ENCODE measurements around the gene ERC2. TPM values are rescaled to one million over a fixed set of nuclear protein-coding genes. Genes with fewer than 3 reads are reported as not detected.

Gene ERC2
- total RNA-seq, 1 donor = 0.36 TPM

DNA sequence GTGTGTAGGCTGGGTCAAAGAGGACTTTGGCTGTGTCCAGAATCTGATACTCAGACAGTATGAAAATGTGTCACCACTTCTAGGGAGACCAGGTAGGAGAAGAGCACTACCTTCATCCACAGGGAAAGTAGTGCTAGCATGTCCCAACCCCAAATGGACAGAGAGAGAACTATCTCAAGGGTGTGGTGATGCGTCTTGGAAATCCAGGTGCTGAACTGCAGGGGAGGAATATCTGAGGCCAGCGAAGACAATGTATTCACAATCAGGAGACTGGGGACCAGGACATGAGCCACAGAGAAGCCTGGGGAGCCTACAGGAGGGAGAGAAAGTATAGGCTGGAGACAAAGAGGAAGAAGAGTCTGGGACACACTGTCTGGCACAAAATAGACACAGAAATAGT, 829.1 kb downstream of the ERC2 start:
- H3K4me3 ChIP-seq (ENCODE audit: insufficient read depth, low read length) = no peak overlapping the region
- H2AFZ ChIP-seq (ENCODE audit: low read length) = no peak overlapping the region
- no peak for DNase-seq (ENCODE audit: insufficient read length, low spot score, missing footprints)
- no peak overlapping the region for H3K27ac ChIP-seq (ENCODE audit: low read depth, low read length)
- peaks cover 8% of the 10 kb centered on the region for H3K27me3 ChIP-seq (ENCODE audit: insufficient read depth, low read length)
- no peak overlapping the region for H3K4me2 ChIP-seq (ENCODE audit: insufficient read depth, low read length)
- no peaks in the 10 kb centered on the region for H3K36me3 ChIP-seq (ENCODE audit: insufficient read depth, low read length)
- H3K79me2 ChIP-seq (ENCODE audit: insufficient read depth, low read length) = no peaks in the 10 kb centered on the region
- no peaks in the 10 kb centered on the region for H4K20me1 ChIP-seq (ENCODE audit: insufficient read depth, low read length)
- H3K9me3 ChIP-seq (ENCODE audit: low read depth, low read length) = no peaks in the 10 kb centered on the region
- TF ChIP-seq, protein P1, sequence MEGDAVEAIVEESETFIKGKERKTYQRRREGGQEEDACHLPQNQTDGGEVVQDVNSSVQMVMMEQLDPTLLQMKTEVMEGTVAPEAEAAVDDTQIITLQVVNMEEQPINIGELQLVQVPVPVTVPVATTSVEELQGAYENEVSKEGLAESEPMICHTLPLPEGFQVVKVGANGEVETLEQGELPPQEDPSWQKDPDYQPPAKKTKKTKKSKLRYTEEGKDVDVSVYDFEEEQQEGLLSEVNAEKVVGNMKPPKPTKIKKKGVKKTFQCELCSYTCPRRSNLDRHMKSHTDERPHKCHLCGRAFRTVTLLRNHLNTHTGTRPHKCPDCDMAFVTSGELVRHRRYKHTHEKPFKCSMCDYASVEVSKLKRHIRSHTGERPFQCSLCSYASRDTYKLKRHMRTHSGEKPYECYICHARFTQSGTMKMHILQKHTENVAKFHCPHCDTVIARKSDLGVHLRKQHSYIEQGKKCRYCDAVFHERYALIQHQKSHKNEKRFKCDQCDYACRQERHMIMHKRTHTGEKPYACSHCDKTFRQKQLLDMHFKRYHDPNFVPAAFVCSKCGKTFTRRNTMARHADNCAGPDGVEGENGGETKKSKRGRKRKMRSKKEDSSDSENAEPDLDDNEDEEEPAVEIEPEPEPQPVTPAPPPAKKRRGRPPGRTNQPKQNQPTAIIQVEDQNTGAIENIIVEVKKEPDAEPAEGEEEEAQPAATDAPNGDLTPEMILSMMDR (IDR thresholded peaks at IDR 0.05; ENCODE audit: extremely low read depth, low read depth, low read length) = no peak
- H3K4me1 ChIP-seq (ENCODE audit: insufficient read depth, low read length) = peaks cover 4% of the 10 kb centered on the region

DNA sequence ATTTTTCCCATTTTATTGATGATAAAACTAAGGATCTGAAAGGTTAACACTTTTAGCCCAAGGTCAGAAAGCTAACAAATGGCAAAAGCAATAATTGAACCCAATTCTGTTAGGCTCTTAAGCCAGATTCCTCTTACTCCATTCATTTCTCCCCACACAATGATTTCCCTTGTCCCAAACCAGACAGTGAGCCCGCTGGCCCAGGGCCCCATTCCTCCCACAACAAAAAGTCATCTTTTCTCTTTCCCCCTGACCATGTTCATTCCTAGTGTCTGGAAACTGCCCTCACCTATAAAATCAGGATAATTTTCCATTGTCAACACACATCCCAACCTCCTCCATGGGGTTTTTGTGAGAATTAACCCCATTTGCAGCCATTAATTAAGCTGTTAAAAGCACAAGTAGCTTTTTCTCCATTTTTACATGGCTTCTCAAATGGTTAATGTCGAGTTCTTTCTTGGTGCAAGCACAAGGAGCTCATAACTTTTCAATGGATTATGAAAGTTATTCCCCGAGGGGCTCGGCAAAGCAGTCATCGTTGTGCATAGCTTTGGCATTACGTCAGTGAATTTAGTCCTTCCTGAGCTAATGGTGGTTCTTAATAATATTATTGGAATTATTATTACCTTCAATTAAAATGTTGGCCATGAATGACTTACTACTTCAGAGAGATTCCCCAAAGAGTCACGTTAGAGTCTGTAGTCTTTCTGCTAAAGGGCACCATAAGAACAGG, 830.2 kb downstream of the ERC2 start:
- H2AFZ ChIP-seq (ENCODE audit: low read length) = no peak overlapping the region
- no peak overlapping the region for H3K27ac ChIP-seq (ENCODE audit: low read depth, low read length)
- H3K4me2 ChIP-seq (ENCODE audit: insufficient read depth, low read length) = no peak overlapping the region
- DNase-seq (ENCODE audit: insufficient read length, low spot score, missing footprints) = no peak
- no peaks in the 10 kb centered on the region for H4K20me1 ChIP-seq (ENCODE audit: insufficient read depth, low read length)
- peaks cover 8% of the 10 kb centered on the region for H3K27me3 ChIP-seq (ENCODE audit: insufficient read depth, low read length)
- H3K9me3 ChIP-seq (ENCODE audit: low read depth, low read length) = no peaks in the 10 kb centered on the region
- peaks cover 4% of the 10 kb centered on the region for H3K4me1 ChIP-seq (ENCODE audit: insufficient read depth, low read length)
- H3K4me3 ChIP-seq (ENCODE audit: insufficient read depth, low read length) = no peak overlapping the region
- H3K36me3 ChIP-seq (ENCODE audit: insufficient read depth, low read length) = no peaks in the 10 kb centered on the region
- TF ChIP-seq, protein P1 (IDR thresholded peaks at IDR 0.05; ENCODE audit: extremely low read depth, low read depth, low read length) = no peak
- no peaks in the 10 kb centered on the region for H3K79me2 ChIP-seq (ENCODE audit: insufficient read depth, low read length)

DNA sequence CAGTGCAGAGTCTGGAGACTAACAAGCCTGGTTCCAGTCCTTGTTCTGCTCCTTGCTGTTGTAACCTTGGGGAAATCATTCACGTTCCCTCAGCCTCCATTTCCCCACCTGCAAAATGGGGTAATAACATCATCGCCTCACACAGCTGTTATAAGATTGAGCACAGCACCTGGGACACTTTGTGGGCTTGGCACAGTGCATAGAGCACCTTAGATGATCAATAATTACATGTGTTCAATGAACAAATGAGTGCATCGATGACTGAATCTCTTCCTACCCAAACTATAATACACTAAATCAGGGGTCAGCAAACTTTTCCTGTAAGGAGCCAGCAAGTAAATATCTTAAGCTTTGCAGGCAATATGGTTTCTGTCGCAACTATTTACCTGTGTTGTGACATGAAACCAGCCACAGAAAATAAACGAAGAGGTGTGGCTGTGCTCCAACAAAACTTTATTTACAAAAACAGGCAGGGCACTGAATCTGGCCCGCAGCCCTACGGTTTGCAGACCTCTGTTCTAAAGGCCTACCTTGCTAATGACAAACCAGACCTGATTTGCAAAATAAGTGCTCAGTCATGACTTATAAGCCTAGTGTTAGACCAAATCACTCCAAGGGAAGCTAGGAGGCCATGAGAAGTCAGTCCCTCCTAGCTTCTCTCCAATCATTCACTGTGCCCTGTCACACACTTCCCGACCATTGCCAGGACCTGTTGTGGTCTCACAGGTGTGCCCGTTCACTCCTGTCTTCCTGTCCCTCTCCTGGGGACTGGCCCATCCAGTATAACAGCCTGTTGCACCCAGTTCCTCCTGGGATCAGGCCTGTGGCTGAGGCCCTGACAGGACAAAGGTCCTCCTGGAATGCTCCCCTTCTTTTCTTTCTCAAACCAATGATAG, 831.7 kb downstream of the ERC2 start:
- Histone ChIP-seq H3K27me3 (ENCODE audit: insufficient read depth, low read length) (peaks cover 8% of the 10 kb centered on the region), H3K4me1 (ENCODE audit: insufficient read depth, low read length) (no peaks in the 10 kb centered on the region), H4K20me1 (ENCODE audit: insufficient read depth, low read length) (no peaks in the 10 kb centered on the region), H3K4me2 (ENCODE audit: insufficient read depth, low read length) (no peak overlapping the region), H3K36me3 (ENCODE audit: insufficient read depth, low read length) (no peaks in the 10 kb centered on the region), H2AFZ (ENCODE audit: low read length) (no peak overlapping the region), H3K4me3 (ENCODE audit: insufficient read depth, low read length) (no peak overlapping the region), H3K79me2 (ENCODE audit: insufficient read depth, low read length) (no peaks in the 10 kb centered on the region), H3K27ac (ENCODE audit: low read depth, low read length) (no peak overlapping the region), H3K9me3 (ENCODE audit: low read depth, low read length) (no peaks in the 10 kb centered on the region)
- TF ChIP-seq, protein P1 (IDR thresholded peaks at IDR 0.05; ENCODE audit: extremely low read depth, low read depth, low read length) = no peak
- no peak for DNase-seq (ENCODE audit: insufficient read length, low spot score, missing footprints)

DNA sequence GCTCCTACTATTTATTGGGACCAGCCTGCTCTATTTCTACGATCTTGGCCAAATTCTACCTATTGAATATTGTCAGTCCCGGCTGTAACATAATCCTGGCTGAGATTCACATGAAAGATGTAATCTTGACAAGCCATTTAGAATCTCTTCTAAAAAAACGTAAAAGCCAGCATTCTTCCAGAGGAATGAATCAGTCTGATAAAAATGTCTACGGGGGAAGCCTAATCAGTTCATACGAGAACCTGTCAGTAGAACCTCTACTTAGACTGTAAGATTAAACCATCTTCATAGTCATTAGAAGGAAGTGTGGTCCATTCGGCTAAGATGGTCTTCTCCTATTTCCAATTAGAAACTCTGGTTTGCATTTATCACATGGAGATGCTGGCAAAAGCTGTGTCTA, 833.9 kb downstream of the ERC2 start:
- no peak for DNase-seq (ENCODE audit: insufficient read length, low spot score, missing footprints)
- Histone ChIP-seq H3K4me2 (ENCODE audit: insufficient read depth, low read length) (no peak overlapping the region), H3K36me3 (ENCODE audit: insufficient read depth, low read length) (no peaks in the 10 kb centered on the region), H4K20me1 (ENCODE audit: insufficient read depth, low read length) (no peaks in the 10 kb centered on the region), H2AFZ (ENCODE audit: low read length) (no peak overlapping the region), H3K9me3 (ENCODE audit: low read depth, low read length) (no peaks in the 10 kb centered on the region), H3K27ac (ENCODE audit: low read depth, low read length) (no peak overlapping the region), H3K79me2 (ENCODE audit: insufficient read depth, low read length) (no peaks in the 10 kb centered on the region), H3K4me3 (ENCODE audit: insufficient read depth, low read length) (no peak overlapping the region), H3K27me3 (ENCODE audit: insufficient read depth, low read length) (no peaks in the 10 kb centered on the region), H3K4me1 (ENCODE audit: insufficient read depth, low read length) (no peaks in the 10 kb centered on the region)
- TF ChIP-seq, protein P1 (IDR thresholded peaks at IDR 0.05; ENCODE audit: extremely low read depth, low read depth, low read length) = no peak

Measured in osteoblast (primary cell).